IMR-90 (cell line): ENCODE measurements around the gene CGB1.
"Not testable (repeated sequence)": the region's sequence is repeated elsewhere in the genome, so short reads cannot be mapped to it uniquely, and the experiment has no call there.

ENCODE experiments used
- BHLHE40 ChIP-seq: fragments of 150-350 bp; IDR thresholded peaks from 2 replicates; pipeline ENCODE4 v1.6.1; 2016; ENCODE audit warnings: mild to moderate bottlenecking, low read depth, low read length
- CEBPB ChIP-seq: IDR thresholded peaks from 2 replicates; pipeline ENCODE4 v1.6.1; 2012; ENCODE audit warnings: low read depth, low read length, improper control_type of control experiment
- CTCF ChIP-seq: conservative IDR thresholded peaks from 2 replicates; pipeline ENCODE4 v1.5.1; 2012; ENCODE audit warnings: mild to moderate bottlenecking, low read depth, low read length, improper control_type of control experiment
- ELK1 ChIP-seq: fragments of 150-350 bp; IDR thresholded peaks from 2 replicates; pipeline ENCODE4 v1.6.1; 2016; ENCODE audit warnings: low read depth, mild to moderate bottlenecking, low read length, moderate library complexity, borderline replicate concordance
- MAFK ChIP-seq: IDR thresholded peaks from 2 replicates; pipeline ENCODE4 v1.6.1; 2012; ENCODE audit warnings: low read depth, low read length, improper control_type of control experiment
- MXI1 ChIP-seq: IDR thresholded peaks from 2 replicates; pipeline ENCODE4 v1.6.1; 2012; ENCODE audit warnings: low read depth, mild to moderate bottlenecking, low read length, moderate library complexity, borderline replicate concordance
- POLR2A ChIP-seq: IDR thresholded peaks from 2 replicates; pipeline ENCODE4 v1.6.1; 2012; ENCODE audit warnings: mild to moderate bottlenecking, low read depth, low read length
- RAD21 ChIP-seq: IDR thresholded peaks from 2 replicates; pipeline ENCODE4 v1.6.1; 2012; ENCODE audit warnings: low read length, improper control_type of control experiment
- RFX5 ChIP-seq: IDR thresholded peaks from 2 replicates; pipeline ENCODE4 v1.8.0; 2012; ENCODE audit warnings: low read depth, mild to moderate bottlenecking, low read length, moderate library complexity
- SMC3 ChIP-seq: fragments of 150-350 bp; IDR thresholded peaks from 2 replicates; pipeline ENCODE4 v1.6.1; 2016; ENCODE audit warnings: low read depth, mild to moderate bottlenecking, antibody characterized with exemption, low read length, moderate library complexity

- TF ChIP-seq CTCF = peak; percentile 30
- TF ChIP-seq POLR2A, SMC3, CEBPB, MXI1, RFX5, MAFK, ELK1, BHLHE40, RAD21: not testable (repeated sequence)
Observed at GRCh38 chr19:49036815-49037214, at the start of gene CGB1.
